Natural killer cell (primary cell): ENCODE measurements around the gene CAST. TPM values are rescaled to one million over a fixed set of nuclear protein-coding genes. Genes with fewer than 3 reads are reported as not detected.

Experiments used
- ATAC-seq, 3 donors: fragments of 150-1000 bp in 2 of 3; fragments of 200-7000 bp in 1 of 3; cut with Tn5 transposase; 1 replicate in 1 of 3; 2 replicates in 2 of 3; pipeline ENCODE4 v1.10.0; 2021; ENCODE audit warnings: mild to moderate bottlenecking in 2 of 3, moderate library complexity in 2 of 3
- DNase-seq, 2 donors: peaks; one replicate each; pipeline versions ENCODE4 v3.0.0 to v3.0.0-alpha.2; 2013 to 2021; ENCODE audit warnings: mixed read lengths in 1 of 2
- H3K27ac ChIP-seq: one replicate; pipeline ENCODE4 v1.5.1; 2013; ENCODE audit warnings: mild to moderate bottlenecking, low read length
- H3K27me3 ChIP-seq: one replicate; pipeline ENCODE4 v1.6.1; 2013; ENCODE audit warnings: low read length; ENCODE audit not compliant: control insufficient read depth, insufficient read depth
- H3K36me3 ChIP-seq: one replicate; pipeline ENCODE4 v1.6.1; 2013; ENCODE audit warnings: low read length; ENCODE audit not compliant: control insufficient read depth, insufficient read depth
- H3K4me1 ChIP-seq: one replicate; pipeline ENCODE4 v1.6.1; 2013; ENCODE audit warnings: low read length; ENCODE audit not compliant: control insufficient read depth, insufficient read depth
- H3K4me3 ChIP-seq: one replicate; pipeline ENCODE4 v1.5.1; 2013; ENCODE audit warnings: low read length
- H3K9me3 ChIP-seq: one replicate; pipeline ENCODE4 v1.6.1; 2013; ENCODE audit warnings: low read length; ENCODE audit not compliant: control insufficient read depth, insufficient read depth
- H3K27ac Mint-ChIP-seq, 2 donors: one replicate each; pipeline ENCODE4 v1.8.0; 2022; ENCODE audit warnings: mild to moderate bottlenecking in 2 of 2, mixed read lengths in 2 of 2, moderate library complexity in 1 of 2
- H3K27me3 Mint-ChIP-seq, 2 donors: one replicate each; pipeline ENCODE4 v1.8.0; 2022; ENCODE audit warnings: low read depth in 2 of 2, mixed read lengths in 2 of 2
- H3K36me3 Mint-ChIP-seq: one replicate; pipeline ENCODE4 v1.8.0; 2022; ENCODE audit warnings: mixed read lengths
- H3K4me1 Mint-ChIP-seq, 2 donors: one replicate each; pipeline ENCODE4 v1.8.0; 2022; ENCODE audit warnings: mixed read lengths in 2 of 2
- H3K4me3 Mint-ChIP-seq: one replicate; pipeline ENCODE4 v1.8.0; 2022; ENCODE audit warnings: mild to moderate bottlenecking, moderate library complexity, mixed read lengths
- H3K9me3 Mint-ChIP-seq, 2 donors: one replicate each; pipeline ENCODE4 v1.8.0; 2022; ENCODE audit warnings: mixed read lengths in 2 of 2
- CTCF ChIP-seq: fragments of 200-600 bp; IDR thresholded peaks from one replicate; pipeline ENCODE4 v1.8.0; 2022; ENCODE audit warnings: antibody characterized with exemption
- WGBS: methylation state at CpG from one replicate; pipeline ENCODE4 v1.1.7; 2013; ENCODE audit warnings: missing lambda C conversion rate; ENCODE audit not compliant: insufficient coverage; 5-methylcytosine and 5-hydroxymethylcytosine counted together
- intact Hi-C: fragments of 100-400 bp; cut with micrococcal nuclease; formaldehyde crosslinking; loops from one replicate; pipeline ENCODE4 v1.14.2; 2022
- total RNA-seq, 4 donors: library from RNA; stranded (reverse); fragments of 120-200 nt in 1 of 4; gene quantifications; one replicate each; pipeline versions ENCODE4 v1.2.3 to v1.2.4, GENCODE V29; 2013 to 2022

The CAST gene
- total RNA-seq, 3 donors from 2014 or later (not counting 1 experiment from before 2014, with no cell fraction given): 364 to 414 (median 376) TPM

DNA sequence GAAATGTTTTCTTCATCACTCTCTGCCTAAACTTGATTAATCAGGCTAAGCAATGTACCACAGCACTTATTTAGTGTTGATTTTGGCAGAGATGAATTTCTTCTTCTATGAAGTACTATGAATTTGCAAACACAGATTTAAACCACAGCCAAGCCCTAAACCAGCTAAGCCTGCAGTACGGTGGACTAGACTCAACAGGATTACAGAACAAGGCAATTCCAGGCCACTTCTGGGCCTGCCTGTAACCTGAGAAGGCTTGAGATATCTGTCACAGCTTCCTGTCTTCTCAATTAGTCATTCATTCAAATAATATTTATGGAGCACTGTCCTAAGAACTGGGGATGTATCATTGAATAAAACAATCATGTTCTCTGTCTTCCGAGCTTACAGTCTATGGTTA is 32.4 kb upstream of the CAST start:
- intact Hi-C loops: no loop called here

DNA sequence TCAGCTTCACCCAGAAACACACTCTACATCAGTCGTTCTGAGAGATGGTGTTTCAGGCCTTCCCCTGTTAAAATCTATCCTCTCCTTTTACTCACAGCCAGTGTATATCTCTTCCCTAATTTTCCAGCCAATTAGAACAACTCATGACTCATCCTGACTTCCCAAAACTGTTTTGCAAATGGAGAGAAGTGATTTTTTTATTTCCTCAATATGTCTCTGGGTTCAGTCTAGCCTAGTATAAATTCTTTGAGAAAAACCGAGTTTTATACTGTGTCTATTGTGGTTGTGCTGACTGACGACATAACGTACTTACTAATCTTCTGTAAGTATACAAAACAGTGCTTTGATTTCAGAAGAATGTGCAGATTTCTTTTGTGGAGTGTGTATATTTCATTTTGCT is 28.4 kb upstream of the CAST start:
- Histone ChIP-seq H3K4me1 (no peaks in the 10 kb centered on the region), H3K4me3 (no peak overlapping the region), H3K27ac (no peak overlapping the region), H3K27me3 (no peaks in the 10 kb centered on the region), H3K36me3 (no peaks in the 10 kb centered on the region), H3K9me3 (no peaks in the 10 kb centered on the region)
- DNase-seq (no peak), ATAC-seq (no peak)
- H3K27me3 Mint-ChIP-seq: peaks cover 11 to 30% of the 10 kb centered on the region in 2 donors
- no peaks in the 10 kb centered on the region for H3K36me3 Mint-ChIP-seq
- intact Hi-C loops: no loop called here
- 89% methylated on average over 2 of the region's 4 CpGs for WGBS
- no peaks in the 10 kb centered on the region for H3K4me1 Mint-ChIP-seq
- no peak overlapping the region for H3K27ac Mint-ChIP-seq
- H3K9me3 Mint-ChIP-seq: no peaks in the 10 kb centered on the region
- no peak overlapping the region for H3K4me3 Mint-ChIP-seq
- no peak for TF ChIP-seq CTCF

More for the DNA sequence above, 32.4 kb upstream of the CAST start:
- no peaks in the 10 kb centered on the region for H3K36me3 ChIP-seq
- no peak overlapping the region for H3K4me3 Mint-ChIP-seq
- ATAC-seq: no peak
- H3K4me1 Mint-ChIP-seq: peaks cover 0 to 21% of the 10 kb centered on the region in 2 donors
- no peaks in the 10 kb centered on the region for H3K4me1 ChIP-seq
- H3K9me3 ChIP-seq: no peaks in the 10 kb centered on the region
- H3K9me3 Mint-ChIP-seq: no peaks in the 10 kb centered on the region
- 77% methylated on average over 1 of the region's 2 CpGs for whole genome bisulfite sequencing
- H3K36me3 Mint-ChIP-seq: no peaks in the 10 kb centered on the region
- no peak overlapping the region for H3K4me3 ChIP-seq
- no peak for TF ChIP-seq CTCF
- peaks cover 5 to 13% of the 10 kb centered on the region in 2 donors for H3K27me3 Mint-ChIP-seq
- no peaks in the 10 kb centered on the region for H3K27me3 ChIP-seq
- no peak overlapping the region for H3K27ac ChIP-seq
- DNase-seq: no peak
- no peak overlapping the region for H3K27ac Mint-ChIP-seq

- H3K27me3 ChIP-seq: no peaks in the 10 kb centered on the region
- TF ChIP-seq CTCF: no peak
- no peak overlapping the region for H3K27ac ChIP-seq
- H3K9me3 Mint-ChIP-seq: no peaks in the 10 kb centered on the region
- no peaks in the 10 kb centered on the region for H3K4me1 ChIP-seq
- H3K4me1 Mint-ChIP-seq: no peaks in the 10 kb centered on the region
- DNase-seq: no peak
- H3K36me3 ChIP-seq: no peaks in the 10 kb centered on the region
- H3K4me3 Mint-ChIP-seq: no peak overlapping the region
- no peaks in the 10 kb centered on the region for H3K36me3 Mint-ChIP-seq
- intact Hi-C loops: no loop called here
- H3K4me3 ChIP-seq: no peak overlapping the region
- peaks cover 14 to 35% of the 10 kb centered on the region in 2 donors for H3K27me3 Mint-ChIP-seq
- no peak overlapping the region for H3K27ac Mint-ChIP-seq
- 80% methylated on average over 1 of the region's 1 CpG for WGBS
- no peak for ATAC-seq
- no peaks in the 10 kb centered on the region for H3K9me3 ChIP-seq
Observed at GRCh38 chr5:96634881-96635280, 27.3 kb upstream of the CAST start.

DNA sequence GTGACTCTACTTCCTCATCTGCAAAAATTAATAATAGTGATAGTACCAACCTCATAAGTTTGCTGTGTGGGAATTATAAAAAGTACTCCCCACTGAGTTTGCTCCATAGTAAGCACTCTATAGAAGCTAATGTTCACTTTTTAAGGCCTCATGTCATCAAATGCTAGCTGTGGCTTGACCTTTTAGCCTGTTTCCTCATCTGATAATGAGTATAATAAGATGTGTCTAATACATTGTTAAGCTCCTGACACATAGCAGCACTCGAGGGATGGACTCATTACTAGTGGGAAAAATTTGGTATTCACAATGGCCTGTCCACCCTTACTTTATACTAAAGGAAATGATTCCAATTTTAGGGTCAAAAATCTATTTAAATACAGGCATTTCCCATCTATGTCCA is 26.1 kb upstream of the CAST start:
- Histone ChIP-seq H3K36me3 (no peaks in the 10 kb centered on the region), H3K27ac (no peak overlapping the region), H3K4me3 (no peak overlapping the region), H3K9me3 (no peaks in the 10 kb centered on the region), H3K4me1 (no peaks in the 10 kb centered on the region), H3K27me3 (no peaks in the 10 kb centered on the region)
- no peak overlapping the region for H3K27ac Mint-ChIP-seq
- ATAC-seq (no peak), DNase-seq (no peak)
- H3K27me3 Mint-ChIP-seq: peaks cover 17 to 35% of the 10 kb centered on the region in 2 donors
- H3K9me3 Mint-ChIP-seq: no peaks in the 10 kb centered on the region
- intact Hi-C loops: no loop called here
- no peaks in the 10 kb centered on the region for H3K36me3 Mint-ChIP-seq
- 57% methylated on average over 1 of the region's 1 CpG for WGBS
- H3K4me1 Mint-ChIP-seq: no peaks in the 10 kb centered on the region
- no peak for TF ChIP-seq CTCF
- H3K4me3 Mint-ChIP-seq: no peak overlapping the region
